Muscle layer of colon (tissue), 2 donors: Measurements from ENCODE around the gene OR2V2.

ENCODE experiments used
- H3K27ac ChIP-seq: one replicate; pipeline ENCODE4 v1.7.0; 2013; ENCODE audit warnings: low read depth, mild to moderate bottlenecking, low read length, moderate library complexity
- H3K27me3 ChIP-seq, 2 donors: one replicate each; pipeline ENCODE4 v1.7.0; 2013; ENCODE audit warnings: low read length in 2 of 2, mild to moderate bottlenecking in 2 of 2; ENCODE audit not compliant: insufficient read depth in 2 of 2, control insufficient read depth in 1 of 2
- H3K36me3 ChIP-seq: one replicate; pipeline ENCODE4 v1.7.0; 2013; ENCODE audit warnings: mild to moderate bottlenecking, low read length; ENCODE audit not compliant: insufficient read depth
- H3K4me1 ChIP-seq: one replicate; pipeline ENCODE4 v1.7.0; 2013; ENCODE audit warnings: mild to moderate bottlenecking, low read length; ENCODE audit not compliant: insufficient read depth
- H3K4me3 ChIP-seq, 2 donors: one replicate each; pipeline ENCODE4 v1.7.0; 2013; ENCODE audit warnings: low read length in 2 of 2, low read depth in 1 of 2, mild to moderate bottlenecking in 1 of 2, moderate library complexity in 1 of 2
- H3K9ac ChIP-seq: one replicate; pipeline ENCODE4 v1.7.0; 2013; ENCODE audit warnings: low read length
- H3K9me3 ChIP-seq: one replicate; pipeline ENCODE4 v1.7.0; 2013; ENCODE audit warnings: mild to moderate bottlenecking, low read length
- donor health status: abdominal sarcoma.
- donor health status: Adenocarcinoma of cecum.

The OR2V2 gene

DNA sequence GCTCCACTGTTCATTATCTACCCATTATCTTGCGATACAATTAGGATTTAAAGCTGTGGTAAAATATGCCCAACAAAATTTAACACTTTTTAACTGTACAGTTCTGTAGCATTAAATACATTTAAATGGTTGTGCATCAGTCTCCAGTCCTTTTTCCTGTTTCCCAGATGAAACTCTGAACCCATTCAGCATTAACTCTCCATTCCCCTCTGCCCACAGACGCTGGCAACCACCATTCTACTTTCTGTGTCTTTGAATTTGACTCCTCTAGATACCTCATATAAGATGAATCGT, 60.5 kb downstream of the OR2V2 start:
- no peak overlapping the region for H3K9ac ChIP-seq
- no peak overlapping the region for H3K27ac ChIP-seq
- no peaks in the 10 kb centered on the region for H3K36me3 ChIP-seq
- H3K9me3 ChIP-seq, result no peaks in the 10 kb centered on the region
- peaks cover 0 to 17% of the 10 kb centered on the region in 2 donors for H3K27me3 ChIP-seq
- H3K4me1 ChIP-seq, result peaks cover 19% of the 10 kb centered on the region
- peak overlapping the region in 1 of 2 donors; percentile 54 for H3K4me3 ChIP-seq
